Hepatocyte (in vitro differentiated cells): ENCODE results near the gene ARHGAP45.

Source experiments
- CTCF ChIP-seq: fragments of 200-600 bp; sonication (generic); IDR thresholded peaks from 2 replicates; pipeline ENCODE4 v1.5.1; 2016; ENCODE audit warnings: antibody characterized with exemption, mild to moderate bottlenecking; ENCODE audit not compliant: poor library complexity
- EZH2 ChIP-seq: fragments of 200-600 bp; sonication (generic); IDR thresholded peaks from 2 replicates; pipeline ENCODE4 v1.6.1; 2016; ENCODE audit warnings: antibody characterized with exemption, mild to moderate bottlenecking, borderline replicate concordance
- EZH2phosphoT487 ChIP-seq: fragments of 200-600 bp; sonication (generic); IDR thresholded peaks from one replicate; pipeline ENCODE4 v1.6.1; 2018; ENCODE audit warnings: antibody characterized with exemption, mild to moderate bottlenecking, low read depth, moderate library complexity; ENCODE audit not compliant: unreplicated experiment, severe bottlenecking

- TF ChIP-seq CTCF: no peak
- TF ChIP-seq EZH2: no peak
- TF ChIP-seq EZH2phosphoT487: no peak
These were observed 11.9 kb upstream of the ARHGAP45 start for GRCh38 chr19:1055028-1055425.
